ENCODE results near the gene UQCR10. TPM values are rescaled to one million over a fixed set of nuclear protein-coding genes. Genes with fewer than 3 reads are reported as not detected.
A peak's percentile ranks its signal among the peaks of the same experiment; 100 is the strongest.

Gene UQCR10
- polyA plus RNA-seq (ENCODE audit: insufficient read length in 10 of 10), result 100 to 1,000 TPM; 112 to 135 (median 121) TPM
- long read RNA-seq, donor 1, transcript UQCR10-202 (2 exons, 584 nt), result minor isoform, 21 of 233 reads
- long read RNA-seq, donor 1, transcript UQCR10-201 (2 exons, 916 nt), result major isoform, 203 of 233 reads
- long read RNA-seq, donor 1, partial matches to known transcripts, result 9 of 233 reads
- long read RNA-seq, donor 1, other reads (novel, unspliced or antisense), result 0 of 233 reads
- long read RNA-seq, donor 2, transcript UQCR10-201 (2 exons, 916 nt), result major isoform, 200 of 214 reads
- long read RNA-seq, donor 2, transcript UQCR10-202 (2 exons, 584 nt), result minor isoform, 14 of 214 reads
- long read RNA-seq, donor 2, partial matches to known transcripts, result 0 of 214 reads
- long read RNA-seq, donor 2, other reads (novel, unspliced or antisense), result 0 of 214 reads
- long read RNA-seq, donor 3, result 0 reads
- long read RNA-seq, donor 4, transcript UQCR10-201 (2 exons, 916 nt), result major isoform, 161 of 200 reads
- long read RNA-seq, donor 4, transcript UQCR10-202 (2 exons, 584 nt), result minor isoform, 30 of 200 reads
- long read RNA-seq, donor 4, partial matches to known transcripts, result 9 of 200 reads
- long read RNA-seq, donor 4, other reads (novel, unspliced or antisense), result 0 of 200 reads
- long read RNA-seq, donor 5, transcript UQCR10-202 (2 exons, 584 nt), result minor isoform, 28 of 319 reads
- long read RNA-seq, donor 5, transcript UQCR10-201 (2 exons, 916 nt), result major isoform, 278 of 319 reads
- long read RNA-seq, donor 5, partial matches to known transcripts, result 0 of 319 reads
- long read RNA-seq, donor 5, other reads (novel, unspliced or antisense), result 13 of 319 reads
- long read RNA-seq, donor 6, transcript UQCR10-201 (2 exons, 916 nt), result major isoform, 198 of 241 reads
- long read RNA-seq, donor 6, transcript UQCR10-202 (2 exons, 584 nt), result minor isoform, 23 of 241 reads
- long read RNA-seq, donor 6, partial matches to known transcripts, result 15 of 241 reads
- long read RNA-seq, donor 6, other reads (novel, unspliced or antisense), result 5 of 241 reads
- long read RNA-seq, donor 7, transcript UQCR10-201 (2 exons, 916 nt), result major isoform, 118 of 171 reads
- long read RNA-seq, donor 7, transcript UQCR10-202 (2 exons, 584 nt), result minor isoform, 19 of 171 reads
- long read RNA-seq, donor 7, partial matches to known transcripts, result 20 of 171 reads
- long read RNA-seq, donor 7, other reads (novel, unspliced or antisense), result 14 of 171 reads
- long read RNA-seq, donor 8, transcript UQCR10-202 (2 exons, 584 nt), result minor isoform, 13 of 142 reads
- long read RNA-seq, donor 8, transcript UQCR10-201 (2 exons, 916 nt), result major isoform, 116 of 142 reads
- long read RNA-seq, donor 8, partial matches to known transcripts, result 13 of 142 reads
- long read RNA-seq, donor 8, other reads (novel, unspliced or antisense), result 0 of 142 reads
- long read RNA-seq, donor 9, transcript UQCR10-202 (2 exons, 584 nt), result minor isoform, 6 of 36 reads
- long read RNA-seq, donor 9, transcript UQCR10-201 (2 exons, 916 nt), result major isoform, 30 of 36 reads
- long read RNA-seq, donor 9, partial matches to known transcripts, result 0 of 36 reads
- long read RNA-seq, donor 9, other reads (novel, unspliced or antisense), result 0 of 36 reads

- DNase-seq, result peak; percentile 92 to 97 (median 95)
These were observed at the start of gene UQCR10 for GRCh38 chr22:29767171-29768051. TSS of gene UQCR10 (plus strand) at chr22:29767369. CDS start at chr22:29767399, 30 bp downstream.

DNA sequence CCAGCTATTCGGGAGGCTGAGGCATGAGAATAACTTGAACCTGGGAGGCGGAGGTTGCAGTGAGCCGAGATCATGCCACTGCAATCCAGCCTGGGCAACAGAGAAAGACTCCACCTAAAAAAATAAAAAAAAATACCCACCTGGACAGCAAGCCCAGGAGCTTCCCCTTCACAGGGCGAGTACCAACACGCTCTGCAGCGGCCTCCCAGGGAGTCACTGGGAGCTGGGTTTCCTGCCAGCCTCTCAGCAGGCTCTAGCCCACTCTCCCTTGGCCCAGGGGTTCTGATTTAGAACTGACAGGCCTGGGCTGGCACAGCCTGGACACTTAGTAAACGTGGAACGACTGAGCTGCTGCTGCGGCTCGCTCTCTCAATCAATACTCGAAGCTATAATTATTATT is 49.4 kb upstream of the UQCR10 start:
- no peak for DNase-seq

DNA sequence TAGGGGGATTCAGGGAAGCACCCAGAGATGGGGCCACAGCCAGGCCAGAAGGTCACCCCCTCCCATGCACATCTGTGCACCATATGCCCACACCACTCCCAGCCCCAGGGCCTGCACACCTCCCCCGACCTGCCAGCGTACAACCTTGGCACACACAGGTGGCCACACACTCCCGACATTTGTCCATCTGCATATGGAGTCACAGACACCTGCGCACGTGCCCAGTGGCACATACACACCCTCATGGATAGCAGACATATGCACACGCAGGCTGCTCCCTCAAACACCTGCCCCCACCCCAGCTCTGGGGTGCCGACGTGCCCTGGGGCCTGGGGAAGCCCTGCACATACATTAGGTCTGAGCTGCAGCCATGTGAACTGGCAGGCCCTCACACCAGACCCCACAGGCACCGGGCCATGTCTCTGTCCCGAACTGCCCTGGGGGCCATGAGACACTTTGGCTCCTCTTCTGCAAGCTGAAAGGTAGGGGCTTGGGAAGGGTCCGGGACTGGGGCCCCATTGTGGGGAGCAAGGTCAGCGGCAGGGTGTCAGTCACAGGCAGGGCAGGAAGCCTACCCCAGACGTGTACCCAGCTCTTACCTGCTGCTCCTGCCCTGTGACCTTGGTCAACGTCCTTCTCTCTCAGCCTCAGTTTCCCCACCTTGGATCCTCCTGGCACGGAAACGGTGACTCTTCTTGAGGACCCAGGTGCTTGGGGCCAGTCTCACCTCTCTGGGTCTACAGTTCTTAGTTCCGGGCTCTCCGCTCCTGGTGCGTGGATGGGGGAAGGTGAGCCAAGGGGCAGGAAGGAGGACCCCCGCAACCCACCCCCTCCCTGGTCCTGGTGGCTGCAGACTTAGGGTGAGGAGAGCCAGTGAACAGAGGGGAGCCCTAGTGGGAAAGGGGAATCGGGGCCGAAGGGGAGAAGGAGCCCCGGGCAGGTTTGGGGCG is 47.9 kb upstream of the UQCR10 start:
- no peak for DNase-seq

GRCh38 chr22:29719899-29720645 is 47.1 kb upstream of the UQCR10 start, which contains the start of gene CABP7:
TSS of gene CABP7 (plus strand) at chr22:29720003. CDS start at chr22:29720425, 422 bp downstream.
- no peak for DNase-seq

DNA sequence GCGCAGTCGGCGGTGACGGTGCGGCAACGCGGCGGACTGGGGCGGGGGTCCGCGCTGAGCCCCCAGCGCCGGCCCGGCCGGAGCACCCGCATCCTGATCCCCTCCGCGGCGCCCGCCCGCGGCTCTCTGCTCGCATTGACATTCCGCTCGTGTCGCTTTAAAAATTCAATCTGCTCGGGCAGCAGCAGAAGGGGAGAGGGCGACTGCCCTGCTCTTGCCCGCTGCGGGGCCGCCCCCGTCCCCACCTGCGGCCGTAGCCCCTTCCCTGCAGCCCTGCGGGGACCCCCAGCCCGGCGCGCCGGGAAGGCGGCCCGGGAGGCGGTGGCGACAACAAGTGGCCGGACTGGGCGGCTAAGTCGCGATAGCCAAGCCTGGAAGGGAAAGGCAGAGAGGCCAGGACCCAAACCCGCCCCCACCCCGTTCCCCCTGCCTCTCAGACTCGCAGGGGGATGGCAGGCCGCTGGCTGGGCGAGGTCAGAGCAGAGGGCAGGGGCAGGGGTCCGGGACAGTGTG is 46.3 kb upstream of the UQCR10 start:
- no peak for DNase-seq

GRCh38 chr22:29722151-29722550 is 45.0 kb upstream of the UQCR10 start:
- no peak for DNase-seq

DNA sequence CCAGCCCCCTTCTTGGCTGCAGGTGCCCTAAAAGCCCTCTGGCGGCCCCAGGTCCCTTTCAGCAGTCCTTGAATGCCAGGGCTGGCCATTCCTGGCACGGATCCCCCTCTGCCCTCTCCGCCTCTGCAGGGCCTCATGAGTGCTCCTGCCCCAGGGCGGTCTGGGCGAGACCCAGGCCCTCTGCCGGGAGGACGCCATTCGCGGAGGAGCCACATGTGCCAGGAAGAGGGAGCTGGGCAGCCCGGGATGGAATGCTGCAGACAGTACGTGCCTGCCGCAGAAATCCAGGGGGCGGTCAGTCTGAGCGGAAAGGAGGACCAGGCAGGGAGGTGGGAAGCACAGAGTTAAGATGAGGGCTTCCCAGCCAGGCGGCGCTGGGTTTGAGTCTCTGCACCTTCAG is 44.6 kb upstream of the UQCR10 start:
- no peak for DNase-seq

GRCh38 chr22:29723766-29724165 is 43.4 kb upstream of the UQCR10 start:
- DNase-seq, result no peak

- DNase-seq, result no peak
These were observed 42.3 kb upstream of the UQCR10 start for GRCh38 chr22:29724843-29725242.

DNA sequence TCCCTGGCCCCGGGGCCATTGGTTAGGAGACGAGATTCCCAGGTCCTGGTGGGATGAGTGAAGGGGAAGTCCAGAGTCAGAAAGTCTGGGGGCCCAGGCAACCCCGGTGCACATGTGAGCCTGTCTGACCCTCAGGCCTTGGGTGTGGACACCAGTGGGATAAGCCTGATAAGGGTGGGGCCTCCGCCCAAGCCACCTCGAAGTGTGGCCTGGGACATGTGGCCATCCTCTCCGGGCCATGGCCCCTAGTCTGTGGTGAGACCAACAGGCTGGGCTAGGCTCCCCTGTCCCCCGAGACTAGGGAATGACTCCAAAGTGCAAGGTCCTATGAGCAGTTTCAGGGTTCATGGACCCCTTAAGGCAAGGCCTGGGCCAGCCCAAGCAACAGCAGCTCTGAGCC is 41.1 kb upstream of the UQCR10 start:
- no peak for DNase-seq

- no peak for DNase-seq
These were observed 40.5 kb upstream of the UQCR10 start for GRCh38 chr22:29726512-29727130.

DNA sequence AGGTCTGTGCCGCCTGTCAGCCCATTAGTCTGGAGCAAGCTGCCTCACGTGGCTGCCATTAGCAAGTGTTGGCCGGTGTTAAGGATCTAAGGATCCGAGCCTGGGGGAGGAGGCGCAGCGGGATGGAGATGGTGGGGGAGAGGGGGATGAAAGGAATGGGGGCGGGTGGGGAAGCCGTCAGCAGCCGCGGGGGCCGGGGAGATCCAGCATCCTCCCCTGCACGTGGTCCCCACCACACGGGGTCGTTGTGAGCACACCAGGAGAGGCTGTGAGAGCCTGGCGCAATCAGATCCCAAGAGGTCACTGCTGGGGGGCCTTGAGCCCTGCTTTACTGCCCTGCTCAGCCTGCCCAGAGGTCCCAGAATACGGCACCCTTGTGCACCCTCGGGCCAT is 40.0 kb upstream of the UQCR10 start:
- DNase-seq, result no peak

GRCh38 chr22:29729161-29729560 is 38.0 kb upstream of the UQCR10 start:
- DNase-seq, result no peak

- DNase-seq, result no peak
These were observed 35.9 kb upstream of the UQCR10 start for GRCh38 chr22:29731058-29731850.

GRCh38 chr22:29732883-29733282 is 34.3 kb upstream of the UQCR10 start:
- DNase-seq, result no peak

DNA sequence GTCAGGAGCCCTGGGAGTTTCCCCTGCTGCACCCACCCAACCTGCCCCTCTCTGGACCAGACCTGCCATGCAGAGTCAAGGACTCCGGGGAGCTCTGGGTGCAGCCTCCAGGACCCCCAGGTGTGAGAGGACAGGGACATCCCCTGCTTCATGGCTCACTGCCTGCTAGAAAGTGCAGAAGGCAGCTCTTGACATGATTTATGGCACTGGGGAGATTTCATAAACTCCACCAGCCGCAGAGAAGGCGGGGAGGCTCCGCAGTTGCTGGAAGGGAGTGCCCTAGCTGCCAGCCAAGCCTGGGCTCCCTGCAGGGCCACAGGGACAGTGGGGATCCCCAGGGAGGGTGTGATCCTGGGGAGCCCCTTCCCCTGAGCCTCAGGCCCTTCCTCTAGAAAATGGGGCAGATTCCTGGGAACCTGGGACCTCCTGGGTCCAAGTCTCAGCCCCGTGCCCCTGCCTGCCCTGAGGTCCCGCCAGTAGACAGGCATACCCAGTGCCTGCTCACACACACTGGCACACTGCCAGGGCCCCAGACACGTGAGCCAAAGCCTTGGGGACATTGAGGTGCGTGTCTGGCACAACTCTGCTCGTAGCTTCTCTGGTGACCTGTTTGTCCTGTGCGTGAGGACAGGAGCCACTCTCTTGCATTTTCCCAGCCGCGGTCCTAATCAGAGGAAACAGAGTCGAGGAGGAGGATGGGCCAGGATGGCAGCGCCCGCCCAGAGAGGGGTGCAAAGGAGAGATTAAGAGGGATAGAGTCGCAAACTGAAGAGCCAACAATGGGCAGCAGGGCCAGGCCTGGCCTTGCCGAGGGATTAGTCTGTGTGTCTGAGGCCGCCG is 33.6 kb upstream of the UQCR10 start:
- DNase-seq, result no peak
